ENCODE results near the gene SNX19.

The SNX19 gene

DNA sequence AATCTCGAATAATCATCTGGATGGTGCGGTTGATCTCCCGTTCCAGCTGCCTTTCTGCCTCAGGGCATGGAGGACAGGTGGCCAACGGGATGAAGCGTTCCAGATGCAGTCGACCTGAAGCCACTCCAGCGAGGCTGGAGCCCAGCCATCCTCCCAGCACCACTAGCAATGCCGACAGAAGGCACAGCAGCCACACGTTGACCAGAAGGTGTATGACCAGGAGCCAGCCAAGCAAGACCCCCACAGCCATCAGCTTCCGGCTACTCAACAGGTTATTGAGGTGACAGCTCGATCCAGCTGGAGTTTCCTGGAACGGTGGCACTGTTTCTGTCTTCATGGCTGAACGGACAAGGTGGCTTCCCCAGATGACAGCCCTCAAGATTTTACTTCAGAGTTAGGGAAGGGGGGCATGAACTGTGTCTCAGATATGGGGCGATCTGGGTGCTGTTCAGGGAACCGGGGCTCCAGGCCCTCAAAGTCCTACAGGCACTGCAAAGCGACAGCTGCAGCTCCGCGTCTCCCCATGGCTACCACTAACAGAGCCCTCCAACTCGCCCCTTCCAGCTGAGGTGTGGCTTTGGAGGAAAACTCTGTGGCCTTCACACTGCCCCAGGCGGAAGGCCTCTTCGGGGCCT is 559 bp downstream of the SNX19 start:
- DNase-seq (ENCODE audit: low spot score in 2 of 2) (no peak), ATAC-seq (replicated peaks; ENCODE audit: extremely low read depth, poor library complexity, severe bottlenecking) (peak; percentile 27)
- Mint-ChIP-seq H3K4me3 (peak overlapping the region; percentile 80), H3K27ac (ENCODE audit: low read depth) (peak overlapping the region; percentile 77), H3K4me1 (peaks cover 24% of the 10 kb centered on the region), H3K27me3 (peaks cover 3% of the 10 kb centered on the region), H3K9me3 (no peaks in the 10 kb centered on the region), H3K36me3 (ENCODE audit: insufficient read depth) (peaks cover 15% of the 10 kb centered on the region)

DNA sequence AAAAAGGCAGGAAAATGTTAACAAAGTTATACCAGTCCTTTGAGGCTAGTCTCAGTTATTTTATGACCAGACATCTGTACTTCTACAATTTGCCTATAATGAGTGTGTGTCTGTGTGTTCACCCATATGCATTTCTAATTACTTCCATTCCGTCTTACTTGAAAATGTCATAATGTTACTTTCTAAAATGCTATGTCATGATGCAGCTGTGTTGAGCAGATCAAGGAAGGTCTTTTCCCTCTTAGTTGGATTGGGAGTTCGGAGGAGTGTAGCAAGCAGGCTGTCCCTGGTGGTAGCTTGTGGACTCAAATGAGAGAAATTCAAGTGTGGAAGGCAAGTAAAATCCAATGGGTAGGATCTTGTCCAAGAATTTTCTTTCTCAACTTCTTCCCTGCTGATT is 3.0 kb downstream of the SNX19 start:
- H3K4me3 Mint-ChIP-seq: no peak overlapping the region
- no peak overlapping the region for H3K27ac Mint-ChIP-seq (ENCODE audit: low read depth)
- DNase-seq (ENCODE audit: low spot score in 2 of 2) (no peak), ATAC-seq (replicated peaks; ENCODE audit: extremely low read depth, poor library complexity, severe bottlenecking) (no peak)
- H3K27me3 Mint-ChIP-seq: no peaks in the 10 kb centered on the region
- no peaks in the 10 kb centered on the region for H3K9me3 Mint-ChIP-seq
- H3K4me1 Mint-ChIP-seq: peaks cover 46% of the 10 kb centered on the region
- H3K36me3 Mint-ChIP-seq (ENCODE audit: insufficient read depth): peaks cover 24% of the 10 kb centered on the region

DNA sequence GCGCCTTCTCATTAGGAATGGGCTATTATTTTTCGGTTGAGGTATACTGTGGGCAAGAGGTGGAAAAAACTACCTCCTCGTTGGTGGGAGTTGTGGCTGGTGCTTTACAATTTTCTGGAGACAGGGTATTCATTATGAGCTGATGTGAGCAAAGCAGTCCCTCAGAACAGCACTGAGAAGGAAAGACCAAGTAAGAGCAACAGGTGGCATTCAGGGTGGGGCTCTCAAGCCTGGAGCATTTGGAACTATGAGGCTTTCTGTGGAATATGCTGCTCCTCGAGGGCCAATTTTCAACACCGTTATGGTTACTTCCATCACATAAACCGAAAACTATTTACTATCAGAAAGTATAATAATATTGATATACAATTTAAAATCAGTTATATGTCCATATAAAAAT is 3.7 kb downstream of the SNX19 start:
- DNase-seq (ENCODE audit: low spot score in 2 of 2) (no peak), ATAC-seq (replicated peaks; ENCODE audit: extremely low read depth, poor library complexity, severe bottlenecking) (no peak)
- Mint-ChIP-seq H3K4me3 (no peak overlapping the region), H3K9me3 (no peaks in the 10 kb centered on the region), H3K4me1 (peaks cover 46% of the 10 kb centered on the region), H3K27me3 (no peaks in the 10 kb centered on the region), H3K36me3 (ENCODE audit: insufficient read depth) (peaks cover 29% of the 10 kb centered on the region), H3K27ac (ENCODE audit: low read depth) (no peak overlapping the region)

DNA sequence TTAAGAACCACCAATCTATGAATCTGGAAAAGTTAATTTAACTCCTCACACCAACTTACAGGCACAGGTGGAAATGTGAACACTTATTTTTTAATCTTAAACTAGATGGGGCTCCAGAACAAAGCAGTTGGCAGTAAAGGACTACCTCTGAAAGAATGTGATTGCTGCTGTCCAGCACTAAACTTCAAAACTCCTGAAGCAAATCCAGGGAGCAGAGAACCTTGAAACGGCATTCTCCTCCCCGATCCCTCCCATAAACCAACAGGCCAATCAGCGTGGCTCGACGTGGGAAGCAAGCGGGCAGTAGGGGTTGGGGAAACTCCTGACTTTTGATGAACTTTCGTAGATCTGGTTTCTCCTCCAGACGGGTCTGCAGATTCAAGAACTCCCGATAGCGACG is 5.0 kb downstream of the SNX19 start:
- no peak overlapping the region for H3K27ac Mint-ChIP-seq (ENCODE audit: low read depth)
- ATAC-seq (replicated peaks; ENCODE audit: extremely low read depth, poor library complexity, severe bottlenecking): no peak

DNA sequence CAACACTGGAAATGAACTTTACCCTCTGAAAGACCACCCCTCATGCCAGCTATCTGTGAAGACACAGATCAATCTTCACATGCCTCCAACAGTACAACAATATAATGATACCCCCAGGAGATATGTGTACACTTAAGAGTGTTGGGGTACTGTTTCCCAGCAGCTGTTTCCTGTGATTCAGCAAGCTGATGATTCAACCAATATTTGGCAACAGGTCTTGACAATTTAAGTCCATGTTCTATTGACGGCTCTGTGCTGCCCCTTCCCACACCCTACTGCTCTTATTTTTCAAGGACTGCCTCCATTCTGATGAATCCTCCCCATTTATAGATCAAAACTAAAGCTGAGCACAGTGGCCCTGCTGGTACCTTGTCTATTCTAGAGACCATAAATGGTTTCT is 6.6 kb downstream of the SNX19 start:
- H3K36me3 Mint-ChIP-seq (ENCODE audit: insufficient read depth): peaks cover 43% of the 10 kb centered on the region
- no peak overlapping the region for H3K27ac Mint-ChIP-seq (ENCODE audit: low read depth)
- H3K9me3 Mint-ChIP-seq: no peaks in the 10 kb centered on the region
- H3K4me1 Mint-ChIP-seq: peaks cover 40% of the 10 kb centered on the region
- ATAC-seq (replicated peaks; ENCODE audit: extremely low read depth, poor library complexity, severe bottlenecking) (no peak), DNase-seq (ENCODE audit: low spot score in 2 of 2) (no peak)
- H3K4me3 Mint-ChIP-seq: no peak overlapping the region
- no peaks in the 10 kb centered on the region for H3K27me3 Mint-ChIP-seq

More for the DNA sequence above, 5.0 kb downstream of the SNX19 start:
- DNase-seq (ENCODE audit: low spot score in 2 of 2): no peak
- Mint-ChIP-seq H3K4me1 (peaks cover 40% of the 10 kb centered on the region), H3K36me3 (ENCODE audit: insufficient read depth) (peaks cover 37% of the 10 kb centered on the region), H3K27me3 (no peaks in the 10 kb centered on the region), H3K9me3 (no peaks in the 10 kb centered on the region), H3K4me3 (no peak overlapping the region)

DNA sequence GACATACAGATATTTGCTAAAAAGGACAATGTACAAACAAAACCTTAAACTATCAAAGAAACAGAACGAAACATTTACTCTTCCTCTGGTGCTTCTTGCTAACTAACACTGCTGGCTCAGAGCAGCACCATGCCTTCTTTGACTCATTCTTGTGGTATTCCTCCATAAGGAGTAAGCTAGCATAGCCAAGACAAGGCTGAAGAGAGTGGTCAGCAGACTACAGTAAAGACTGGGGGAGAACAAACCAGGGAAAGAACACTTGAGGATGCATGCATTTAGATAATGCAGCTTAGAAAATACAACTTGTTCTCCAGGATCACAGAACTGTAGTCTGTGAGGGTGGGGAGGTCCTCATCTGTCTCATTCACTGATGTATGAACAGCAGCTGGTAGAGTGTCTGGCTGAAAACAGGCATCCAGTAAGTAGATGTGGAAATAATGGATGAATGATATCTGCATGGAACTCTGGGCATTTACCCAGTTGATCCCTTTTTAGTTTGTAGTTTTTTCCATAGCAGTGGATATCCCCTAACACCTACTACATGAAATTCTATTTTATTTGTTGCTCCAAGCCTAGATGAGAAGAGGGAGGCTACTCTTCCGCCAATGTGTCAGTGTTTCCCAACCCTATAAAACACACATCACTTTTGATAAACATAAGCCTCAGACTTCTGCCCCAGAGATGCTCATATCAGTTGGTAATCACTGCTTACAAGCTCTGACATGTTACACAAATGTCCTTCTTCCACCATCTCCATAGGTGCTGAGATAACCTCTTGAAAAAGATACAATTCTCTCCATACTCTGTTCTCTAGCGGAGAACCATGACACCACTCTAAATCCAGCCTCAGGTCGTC is 7.3 kb downstream of the SNX19 start:
- ATAC-seq (replicated peaks; ENCODE audit: extremely low read depth, poor library complexity, severe bottlenecking) (no peak), DNase-seq (ENCODE audit: low spot score in 2 of 2) (no peak)
- no peaks in the 10 kb centered on the region for H3K9me3 Mint-ChIP-seq
- peaks cover 42% of the 10 kb centered on the region for H3K36me3 Mint-ChIP-seq (ENCODE audit: insufficient read depth)
- no peak overlapping the region for H3K27ac Mint-ChIP-seq (ENCODE audit: low read depth)
- no peaks in the 10 kb centered on the region for H3K27me3 Mint-ChIP-seq
- peaks cover 35% of the 10 kb centered on the region for H3K4me1 Mint-ChIP-seq
- H3K4me3 Mint-ChIP-seq: no peak overlapping the region

DNA sequence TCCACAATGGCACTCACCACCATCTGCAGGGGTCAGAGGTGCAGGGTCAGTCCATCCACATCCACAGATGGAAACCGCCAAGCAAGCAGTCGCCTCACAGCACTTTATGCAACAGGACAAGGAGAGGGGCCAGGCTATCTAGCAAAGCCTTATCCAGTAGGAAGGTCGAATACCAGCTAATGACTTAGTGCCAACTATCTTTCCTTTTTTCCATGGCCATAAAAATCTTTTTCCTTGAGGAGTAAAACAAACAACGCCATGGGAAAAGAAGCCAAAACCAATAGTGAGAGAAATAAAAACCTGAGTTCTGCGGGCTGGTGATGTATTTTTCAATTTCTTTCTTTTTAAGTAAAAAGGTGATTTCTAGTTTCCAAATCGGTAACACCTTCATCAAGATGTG is 8.2 kb downstream of the SNX19 start:
- no peak for DNase-seq (ENCODE audit: low spot score in 2 of 2)

DNA sequence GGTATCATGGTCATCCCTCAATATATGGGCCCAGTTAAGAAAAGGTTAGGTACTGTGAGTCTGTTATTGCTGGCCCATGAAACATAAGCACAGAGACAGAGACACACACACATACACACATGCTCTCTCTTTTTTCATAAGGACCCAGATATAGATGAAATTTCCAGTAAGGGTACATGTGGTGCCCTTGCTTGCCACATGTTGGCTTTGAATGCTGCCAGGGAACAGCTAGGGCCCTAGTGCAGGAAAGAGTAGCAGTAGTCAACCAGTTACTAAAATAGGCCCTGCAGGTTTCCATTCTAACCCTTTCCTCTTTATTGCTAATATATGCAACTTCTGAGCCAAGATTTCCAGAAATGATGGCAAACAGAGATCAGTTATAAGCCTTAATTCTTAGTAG is 9.1 kb downstream of the SNX19 start:
- DNase-seq (ENCODE audit: low spot score in 2 of 2) (no peak), ATAC-seq (replicated peaks; ENCODE audit: extremely low read depth, poor library complexity, severe bottlenecking) (no peak)
- Mint-ChIP-seq H3K27ac (ENCODE audit: low read depth) (peak overlapping the region; percentile 35), H3K27me3 (no peaks in the 10 kb centered on the region), H3K4me1 (peaks cover 24% of the 10 kb centered on the region), H3K36me3 (ENCODE audit: insufficient read depth) (peaks cover 52% of the 10 kb centered on the region), H3K9me3 (no peaks in the 10 kb centered on the region), H3K4me3 (no peak overlapping the region)

More for the DNA sequence above, 8.2 kb downstream of the SNX19 start:
- Mint-ChIP-seq H3K27ac (ENCODE audit: low read depth) (peak overlapping the region; percentile 35), H3K36me3 (ENCODE audit: insufficient read depth) (peaks cover 46% of the 10 kb centered on the region), H3K4me3 (no peak overlapping the region), H3K9me3 (no peaks in the 10 kb centered on the region), H3K27me3 (no peaks in the 10 kb centered on the region), H3K4me1 (peaks cover 28% of the 10 kb centered on the region)
- ATAC-seq (replicated peaks; ENCODE audit: extremely low read depth, poor library complexity, severe bottlenecking): no peak

DNA sequence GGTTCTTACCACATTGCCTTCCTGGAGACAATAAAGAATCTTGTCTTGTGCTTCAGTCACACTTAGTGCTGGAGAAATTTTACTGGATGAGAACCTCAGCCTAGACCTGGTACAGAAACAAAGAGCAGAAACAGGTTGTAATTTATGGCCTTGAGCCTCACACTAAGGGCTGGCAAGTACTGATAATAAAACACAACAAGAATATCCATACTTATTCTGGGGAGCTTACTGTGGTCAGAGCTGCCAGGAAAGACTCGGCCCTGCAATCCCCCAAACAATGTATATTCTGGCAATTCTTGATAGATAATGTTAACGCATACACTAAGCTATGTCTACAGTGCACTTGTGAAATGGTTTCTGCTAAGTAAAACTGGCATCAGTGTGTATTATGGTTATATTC is 9.7 kb downstream of the SNX19 start:
- no peak for DNase-seq (ENCODE audit: low spot score in 2 of 2)
- Mint-ChIP-seq H3K9me3 (no peaks in the 10 kb centered on the region), H3K4me3 (no peak overlapping the region), H3K27ac (ENCODE audit: low read depth) (no peak overlapping the region), H3K4me1 (peaks cover 22% of the 10 kb centered on the region), H3K27me3 (no peaks in the 10 kb centered on the region), H3K36me3 (ENCODE audit: insufficient read depth) (peaks cover 55% of the 10 kb centered on the region)
- ATAC-seq (replicated peaks; ENCODE audit: extremely low read depth, poor library complexity, severe bottlenecking): no peak

DNA sequence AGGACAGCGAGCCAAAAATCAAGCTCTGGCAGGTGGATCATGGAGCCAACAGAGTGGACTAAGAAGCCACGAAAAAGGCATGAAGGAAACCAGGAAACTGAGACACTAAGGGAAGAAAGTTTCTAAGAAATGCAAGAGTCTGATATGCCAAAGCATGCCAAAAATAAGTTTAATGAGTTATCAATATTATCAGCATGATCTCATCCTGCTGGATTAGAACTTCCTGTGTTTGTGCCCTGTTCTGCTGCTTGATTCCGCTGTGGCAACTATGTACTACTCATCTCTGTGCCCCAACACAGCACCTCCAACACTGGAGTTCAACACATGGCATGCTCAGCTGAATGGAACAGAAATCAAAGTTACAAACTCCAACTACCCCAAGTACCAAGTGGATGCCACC is 10.8 kb downstream of the SNX19 start:
- Mint-ChIP-seq H3K9me3 (no peaks in the 10 kb centered on the region), H3K4me1 (peaks cover 21% of the 10 kb centered on the region), H3K27me3 (no peaks in the 10 kb centered on the region), H3K4me3 (no peak overlapping the region), H3K27ac (ENCODE audit: low read depth) (no peak overlapping the region), H3K36me3 (ENCODE audit: insufficient read depth) (peaks cover 59% of the 10 kb centered on the region)
- DNase-seq (ENCODE audit: low spot score in 2 of 2) (no peak), ATAC-seq (replicated peaks; ENCODE audit: extremely low read depth, poor library complexity, severe bottlenecking) (no peak)

DNA sequence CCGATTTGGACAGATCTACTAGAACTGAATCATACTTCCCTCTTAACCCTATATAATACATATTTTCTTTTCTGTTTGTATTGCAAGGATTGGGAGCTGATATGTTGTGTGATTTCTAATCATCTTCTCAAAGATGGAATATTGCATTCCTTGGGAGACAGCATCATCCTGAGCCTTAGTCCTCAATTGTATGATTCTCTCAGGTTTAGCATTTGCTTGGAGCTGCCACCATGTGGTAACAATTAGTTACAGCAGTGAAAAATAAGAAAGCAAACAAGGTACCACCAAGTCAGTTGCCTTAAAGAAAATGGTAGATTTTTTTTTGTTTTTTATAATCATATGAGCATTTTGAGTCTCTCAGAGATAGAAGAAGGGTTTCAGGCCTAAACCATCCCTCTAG is 11.9 kb downstream of the SNX19 start:
- no peaks in the 10 kb centered on the region for H3K9me3 Mint-ChIP-seq
- peaks cover 66% of the 10 kb centered on the region for H3K36me3 Mint-ChIP-seq (ENCODE audit: insufficient read depth)
- no peak overlapping the region for H3K27ac Mint-ChIP-seq (ENCODE audit: low read depth)
- DNase-seq (ENCODE audit: low spot score in 2 of 2): no peak
- H3K4me3 Mint-ChIP-seq: no peak overlapping the region
- ATAC-seq (replicated peaks; ENCODE audit: extremely low read depth, poor library complexity, severe bottlenecking): no peak
- H3K27me3 Mint-ChIP-seq: no peaks in the 10 kb centered on the region
- H3K4me1 Mint-ChIP-seq: peaks cover 10% of the 10 kb centered on the region

DNA sequence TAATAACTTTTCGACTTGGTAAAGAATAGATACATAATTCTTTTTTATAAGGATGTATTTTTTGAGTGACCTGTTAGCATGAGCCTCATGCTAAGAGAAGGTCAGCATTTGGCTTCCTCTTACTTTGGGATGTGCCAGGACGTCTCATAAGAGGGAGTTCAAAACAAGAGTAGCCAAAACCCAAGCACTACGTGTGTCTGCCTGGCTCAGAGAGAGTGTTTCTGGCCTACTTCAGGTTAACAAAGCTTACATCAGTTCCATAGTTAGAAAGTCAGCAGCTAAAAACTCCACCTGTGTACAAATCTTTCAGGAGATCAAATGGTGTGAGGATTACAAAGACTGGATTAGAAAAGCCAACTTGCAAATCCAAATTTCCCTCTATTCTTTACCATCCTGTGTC is 13.9 kb downstream of the SNX19 start:
- Mint-ChIP-seq H3K4me1 (peaks cover 7% of the 10 kb centered on the region), H3K27me3 (no peaks in the 10 kb centered on the region), H3K4me3 (no peak overlapping the region), H3K36me3 (ENCODE audit: insufficient read depth) (peaks cover 68% of the 10 kb centered on the region), H3K27ac (ENCODE audit: low read depth) (no peak overlapping the region), H3K9me3 (no peaks in the 10 kb centered on the region)
- no peak for ATAC-seq (replicated peaks; ENCODE audit: extremely low read depth, poor library complexity, severe bottlenecking)
- no peak for DNase-seq (ENCODE audit: low spot score in 2 of 2)

DNA sequence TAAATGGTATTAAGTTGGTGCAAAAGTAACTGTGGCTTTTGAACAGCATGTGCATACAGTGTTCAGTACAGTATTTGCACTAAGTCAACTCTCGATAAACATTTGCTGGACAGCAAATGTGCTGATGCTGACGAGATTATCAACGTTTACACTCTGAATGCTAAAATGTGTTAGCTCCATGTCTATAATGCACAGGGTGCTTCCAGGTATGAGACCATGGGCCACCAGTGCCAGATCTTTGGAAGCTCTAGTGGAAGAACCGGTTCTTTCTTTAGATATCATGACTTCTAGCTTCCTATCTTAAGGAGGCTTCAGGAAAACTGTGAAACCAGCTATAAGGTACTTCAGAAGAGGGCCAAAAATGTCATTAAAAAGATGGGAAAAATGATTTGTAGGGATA is 17.2 kb downstream of the SNX19 start:
- DNase-seq (ENCODE audit: low spot score in 2 of 2): no peak
- no peak overlapping the region for H3K4me3 Mint-ChIP-seq
- peaks cover 7% of the 10 kb centered on the region for H3K4me1 Mint-ChIP-seq
- H3K36me3 Mint-ChIP-seq (ENCODE audit: insufficient read depth): peaks cover 61% of the 10 kb centered on the region
- no peaks in the 10 kb centered on the region for H3K27me3 Mint-ChIP-seq
- no peak overlapping the region for H3K27ac Mint-ChIP-seq (ENCODE audit: low read depth)
- no peaks in the 10 kb centered on the region for H3K9me3 Mint-ChIP-seq
- ATAC-seq (replicated peaks; ENCODE audit: extremely low read depth, poor library complexity, severe bottlenecking): no peak

All from central memory CD8-positive, alpha-beta T cell (primary cell).